Loucy (cell line): Measurements from ENCODE around the gene C6orf52.

Experiments used
- H2AFZ ChIP-seq: fragments of 200-600 bp; sonication (generic); 2 replicates; pipeline ENCODE4 v1.6.0; 2016; ENCODE audit warnings: antibody characterized with exemption, mild to moderate bottlenecking, low read length, moderate library complexity
- H3F3A ChIP-seq: fragments of 200-600 bp; 2 replicates; pipeline ENCODE4 v1.6.0; 2016; ENCODE audit warnings: antibody characterized with exemption, low read depth, mild to moderate bottlenecking
- H3K27me3 ChIP-seq: fragments of 200-600 bp; sonication (generic); 2 replicates; pipeline ENCODE4 v1.6.1; 2014; ENCODE audit warnings: low read length, mild to moderate bottlenecking; ENCODE audit not compliant: insufficient read depth, poor library complexity, severe bottlenecking
- H3K36me3 ChIP-seq: fragments of 200-600 bp; sonication (generic); 2 replicates; pipeline ENCODE4 v1.6.1; 2016; ENCODE audit warnings: low read length; ENCODE audit not compliant: insufficient read depth
- H3K4me1 ChIP-seq: fragments of 200-600 bp; sonication (generic); 2 replicates; pipeline ENCODE4 v1.5.1; 2014; ENCODE audit warnings: low read length, mild to moderate bottlenecking; ENCODE audit not compliant: insufficient read depth, poor library complexity, severe bottlenecking
- H3K4me2 ChIP-seq: fragments of 200-600 bp; sonication (generic); 2 replicates; pipeline ENCODE4 v1.6.0; 2014; ENCODE audit warnings: antibody characterized with exemption, low read length, low read depth, mild to moderate bottlenecking; ENCODE audit not compliant: poor library complexity, severe bottlenecking
- H3K4me3 ChIP-seq: fragments of 200-600 bp; sonication (generic); 2 replicates; pipeline ENCODE4 v1.5.1; 2014; ENCODE audit warnings: low read length, mild to moderate bottlenecking, mixed read lengths; ENCODE audit not compliant: poor library complexity, severe bottlenecking
- H3K79me2 ChIP-seq: fragments of 200-600 bp; sonication (generic); 2 replicates; pipeline ENCODE4 v1.6.1; 2014; ENCODE audit warnings: low read length; ENCODE audit not compliant: insufficient read depth
- H3K9ac ChIP-seq: fragments of 200-600 bp; sonication (generic); 2 replicates; pipeline ENCODE4 v1.6.0; 2014; ENCODE audit warnings: mild to moderate bottlenecking, low read depth, low read length, moderate library complexity; ENCODE audit not compliant: poor library complexity, severe bottlenecking
- H3K9me2 ChIP-seq: fragments of 200-600 bp; sonication (generic); replicated peaks from 2 replicates; pipeline ENCODE4 v1.6.1; 2016; ENCODE audit warnings: low read depth, low read length, mixed read lengths
- H3K9me3 ChIP-seq: fragments of 200-600 bp; sonication (generic); 2 replicates; pipeline ENCODE4 v1.6.1; 2014; ENCODE audit warnings: mild to moderate bottlenecking, antibody characterized with exemption, low read length, low read depth; ENCODE audit not compliant: insufficient read depth
- H4K20me1 ChIP-seq: fragments of 200-600 bp; sonication (generic); 2 replicates; pipeline ENCODE4 v1.6.0; 2014; ENCODE audit warnings: antibody characterized with exemption, low read length, mild to moderate bottlenecking; ENCODE audit not compliant: insufficient read depth, poor library complexity, severe bottlenecking
- EZH2phosphoT487 ChIP-seq: fragments of 200-600 bp; IDR thresholded peaks from 2 replicates; pipeline ENCODE4 v1.6.1; 2018; ENCODE audit warnings: antibody characterized with exemption, mild to moderate bottlenecking, moderate library complexity, borderline replicate concordance
- TF ChIP-seq, protein P1 (sequence below): fragments of 200-600 bp; sonication (generic); conservative IDR thresholded peaks from 2 replicates; pipeline ENCODE4 v1.5.1; 2014; ENCODE audit warnings: mild to moderate bottlenecking, antibody characterized with exemption, low read length

The C6orf52 gene

GRCh38 chr6:10658910-10659698 is 35.3 kb downstream of the C6orf52 start:
- H3K9ac ChIP-seq, result peak overlapping the region; percentile 78
- no peak for TF ChIP-seq EZH2phosphoT487
- TF ChIP-seq, protein P1, sequence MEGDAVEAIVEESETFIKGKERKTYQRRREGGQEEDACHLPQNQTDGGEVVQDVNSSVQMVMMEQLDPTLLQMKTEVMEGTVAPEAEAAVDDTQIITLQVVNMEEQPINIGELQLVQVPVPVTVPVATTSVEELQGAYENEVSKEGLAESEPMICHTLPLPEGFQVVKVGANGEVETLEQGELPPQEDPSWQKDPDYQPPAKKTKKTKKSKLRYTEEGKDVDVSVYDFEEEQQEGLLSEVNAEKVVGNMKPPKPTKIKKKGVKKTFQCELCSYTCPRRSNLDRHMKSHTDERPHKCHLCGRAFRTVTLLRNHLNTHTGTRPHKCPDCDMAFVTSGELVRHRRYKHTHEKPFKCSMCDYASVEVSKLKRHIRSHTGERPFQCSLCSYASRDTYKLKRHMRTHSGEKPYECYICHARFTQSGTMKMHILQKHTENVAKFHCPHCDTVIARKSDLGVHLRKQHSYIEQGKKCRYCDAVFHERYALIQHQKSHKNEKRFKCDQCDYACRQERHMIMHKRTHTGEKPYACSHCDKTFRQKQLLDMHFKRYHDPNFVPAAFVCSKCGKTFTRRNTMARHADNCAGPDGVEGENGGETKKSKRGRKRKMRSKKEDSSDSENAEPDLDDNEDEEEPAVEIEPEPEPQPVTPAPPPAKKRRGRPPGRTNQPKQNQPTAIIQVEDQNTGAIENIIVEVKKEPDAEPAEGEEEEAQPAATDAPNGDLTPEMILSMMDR, result no peak
- H3K4me3 ChIP-seq, result peak overlapping the region; percentile 78
- no peaks in the 10 kb centered on the region for H3K9me2 ChIP-seq
- no peaks in the 10 kb centered on the region for H4K20me1 ChIP-seq
- H3K9me3 ChIP-seq, result no peaks in the 10 kb centered on the region
- H3F3A ChIP-seq, result no peaks in the 10 kb centered on the region
- peak overlapping the region; percentile 87 for H2AFZ ChIP-seq
- H3K27me3 ChIP-seq, result no peaks in the 10 kb centered on the region
- H3K36me3 ChIP-seq, result no peaks in the 10 kb centered on the region
- H3K4me2 ChIP-seq, result peak overlapping the region; percentile 75
- H3K79me2 ChIP-seq, result no peaks in the 10 kb centered on the region
- peaks cover 3% of the 10 kb centered on the region for H3K4me1 ChIP-seq

GRCh38 chr6:10655508-10656055 is 38.8 kb downstream of the C6orf52 start:
- Histone ChIP-seq H3K9me2 (no peaks in the 10 kb centered on the region), H3K9me3 (no peaks in the 10 kb centered on the region), H3K4me3 (no peak overlapping the region), H3K4me1 (peaks cover 3% of the 10 kb centered on the region), H3K79me2 (no peaks in the 10 kb centered on the region), H3K9ac (no peak overlapping the region), H3K36me3 (no peaks in the 10 kb centered on the region), H3K27me3 (no peaks in the 10 kb centered on the region), H2AFZ (no peak overlapping the region; the same call in 1 of the 2 replicates), H4K20me1 (no peaks in the 10 kb centered on the region), H3K4me2 (peak overlapping the region; percentile 23), H3F3A (no peaks in the 10 kb centered on the region)
- TF ChIP-seq EZH2phosphoT487, result no peak
- TF ChIP-seq, protein P1, result no peak

- no peak overlapping the region for H2AFZ ChIP-seq
- no peak for TF ChIP-seq EZH2phosphoT487
- TF ChIP-seq, protein P1, result no peak
Observed at GRCh38 chr6:10644225-10644624, 50.2 kb downstream of the C6orf52 start.

More at GRCh38 chr6:10644225-10644624, 50.2 kb downstream of the C6orf52 start:
- H3K9me3 ChIP-seq, result no peaks in the 10 kb centered on the region
- H3K79me2 ChIP-seq, result no peaks in the 10 kb centered on the region
- H3K4me1 ChIP-seq, result peaks cover 4% of the 10 kb centered on the region
- H3F3A ChIP-seq, result no peaks in the 10 kb centered on the region
- no peak overlapping the region for H3K9ac ChIP-seq
- H3K27me3 ChIP-seq, result no peaks in the 10 kb centered on the region
- no peaks in the 10 kb centered on the region for H4K20me1 ChIP-seq
- no peaks in the 10 kb centered on the region for H3K9me2 ChIP-seq
- H3K4me2 ChIP-seq, result no peak overlapping the region
- no peak overlapping the region for H3K4me3 ChIP-seq
- H3K36me3 ChIP-seq, result no peaks in the 10 kb centered on the region
